GM19438 (cell line): ENCODE results near the gene ACTG1.

ENCODE experiments used
- ATAC-seq: cut with Tn5 transposase; IDR thresholded peaks from one replicate; pipeline ENCODE4 v1.9.1; 2021; ENCODE audit warnings: low read depth; ENCODE audit not compliant: unreplicated experiment

The ACTG1 gene

GRCh38 chr17:81468111-81468769, 44.4 kb downstream of the ACTG1 start:
- no peak for ATAC-seq

DNA sequence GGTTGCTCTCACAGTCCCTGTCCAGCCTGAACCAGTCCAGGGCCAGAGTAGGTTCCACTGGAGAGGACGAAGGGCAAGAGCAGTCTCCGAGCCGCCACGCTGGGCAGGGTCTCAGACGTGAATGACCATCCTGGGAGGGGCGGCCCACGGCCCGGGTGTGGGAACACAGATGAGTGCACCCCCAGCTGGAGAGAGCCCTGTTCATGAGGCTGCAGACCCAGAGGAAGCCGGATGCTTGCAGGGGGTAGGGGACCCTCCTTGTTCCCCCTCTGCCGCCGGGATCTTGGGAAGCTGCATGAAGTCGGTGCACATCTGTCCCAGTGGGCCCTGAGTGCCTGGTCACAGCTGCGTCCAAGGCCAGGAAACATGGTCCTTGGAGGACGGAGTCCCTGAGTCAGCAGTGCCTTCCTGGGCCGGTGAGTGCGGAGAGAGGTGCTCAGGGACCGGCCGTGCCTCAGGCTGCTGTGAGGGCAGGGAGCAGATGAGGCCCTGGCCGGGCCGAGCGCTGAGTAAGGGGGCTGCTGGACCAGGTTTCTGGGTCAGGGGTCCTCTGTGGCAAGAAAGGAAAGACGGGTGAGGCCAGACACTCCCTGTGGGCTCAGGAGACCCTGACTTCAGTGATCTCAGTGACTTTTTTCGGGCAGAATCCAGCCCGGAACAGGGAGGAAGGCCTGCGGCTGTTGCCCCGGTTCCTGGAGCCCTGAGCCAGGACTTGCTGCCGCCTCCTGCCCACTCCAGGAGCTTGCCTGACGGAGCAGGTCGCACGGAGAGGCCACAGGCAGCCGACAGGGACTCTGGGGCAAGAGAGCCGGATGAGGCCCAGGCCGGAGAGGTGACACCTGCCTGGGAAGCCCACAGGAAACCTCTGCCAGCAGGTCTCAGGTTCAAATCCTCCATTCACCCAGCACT, 45.8 kb downstream of the ACTG1 start:
- ATAC-seq: no peak

DNA sequence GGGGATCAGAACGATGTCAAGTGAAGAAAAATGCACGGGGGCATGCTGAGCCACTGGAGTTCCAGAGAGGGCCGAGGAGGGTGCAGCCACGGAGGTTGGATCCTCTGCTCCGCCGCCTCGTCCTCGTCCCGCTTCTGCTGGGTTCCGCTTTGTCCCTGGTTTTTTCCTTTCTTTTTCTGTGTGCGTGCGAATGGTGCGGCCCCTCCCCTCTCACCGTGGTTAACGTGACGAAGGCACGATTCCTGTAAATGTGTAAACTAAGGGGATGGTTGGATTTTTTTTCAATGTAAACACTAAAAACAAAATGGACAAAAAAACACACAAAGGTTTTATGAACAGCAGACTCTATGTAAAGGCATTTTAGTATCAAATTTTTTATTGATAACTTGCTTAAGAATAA, 46.7 kb downstream of the ACTG1 start:
- no peak for ATAC-seq

DNA sequence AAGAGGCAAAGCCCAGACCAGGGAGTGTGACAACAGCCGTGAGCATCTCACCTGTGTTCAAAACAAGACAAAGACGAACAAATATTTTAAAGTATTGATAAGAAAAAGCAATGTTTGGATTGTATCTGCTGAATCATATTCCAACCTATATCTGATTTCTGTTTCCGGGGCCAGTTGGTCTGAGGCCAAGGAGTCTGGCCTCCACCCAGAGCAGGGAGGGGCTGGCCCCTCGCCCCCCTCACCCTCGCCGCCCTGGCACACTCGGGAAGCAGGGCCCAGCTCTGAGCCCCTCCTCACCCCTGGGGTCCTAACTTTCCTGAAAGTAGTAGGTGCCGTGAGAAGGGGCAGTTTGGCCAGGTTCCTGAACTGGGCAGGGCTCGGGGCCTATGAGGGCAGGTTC, 48.0 kb downstream of the ACTG1 start:
- ATAC-seq: no peak

DNA sequence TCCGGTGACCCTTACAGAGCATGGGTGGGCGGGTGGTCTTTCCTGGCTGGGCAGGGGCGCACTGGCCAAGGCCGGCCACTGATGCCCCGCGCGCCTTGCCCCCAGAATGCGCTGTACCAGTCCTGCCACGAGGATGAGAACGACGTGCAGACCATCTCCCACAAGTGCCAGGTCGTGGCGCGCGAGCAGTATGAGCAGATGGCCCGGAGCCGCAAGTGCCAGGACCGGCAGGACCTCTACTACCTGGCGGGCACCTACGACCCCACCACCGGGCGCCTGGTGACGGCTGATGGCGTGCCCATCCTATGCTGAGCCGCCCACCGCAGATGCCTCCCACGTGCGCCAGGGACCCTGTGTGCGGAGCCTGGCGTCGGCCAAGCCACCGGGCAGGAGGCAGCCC, 49.1 kb downstream of the ACTG1 start:
- ATAC-seq: no peak

- ATAC-seq: no peak
Observed at GRCh38 chr17:81462506-81463125, 50.0 kb downstream of the ACTG1 start.

GRCh38 chr17:81461607-81462500, 50.7 kb downstream of the ACTG1 start:
- no peak for ATAC-seq

DNA sequence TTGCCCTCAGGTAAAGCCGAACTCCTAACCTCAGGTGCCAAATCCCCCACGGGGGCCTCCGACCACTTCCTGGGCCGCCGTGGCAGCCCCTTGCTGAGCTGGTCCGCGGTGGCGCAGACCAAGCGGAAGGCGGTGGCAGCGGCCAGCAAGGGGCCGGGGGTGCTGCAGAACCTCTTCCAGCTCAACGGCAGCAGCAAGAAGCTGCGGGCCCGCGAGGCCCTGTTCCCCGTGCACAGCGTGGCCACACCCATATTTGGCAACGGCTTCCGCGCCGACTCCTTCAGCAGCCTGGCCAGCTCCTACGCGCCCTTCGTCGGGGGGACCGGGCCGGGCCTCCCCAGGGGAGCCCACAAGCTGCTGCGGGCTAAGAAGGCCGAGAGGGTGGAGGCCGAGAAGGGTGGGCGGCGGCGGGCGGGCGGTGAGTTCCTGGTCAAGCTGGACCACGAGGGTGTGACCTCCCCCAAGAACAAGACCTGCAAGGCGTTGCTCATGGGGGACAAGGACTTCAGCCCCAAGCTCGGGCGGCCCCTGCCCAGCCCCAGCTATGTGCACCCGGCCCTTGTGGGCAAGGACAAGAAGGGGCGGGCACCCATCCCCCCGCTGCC, 51.6 kb downstream of the ACTG1 start:
- ATAC-seq: no peak
